ENCODE data around the gene LCN6.
"Not testable (repeated sequence)": the region's sequence is repeated elsewhere in the genome, so short reads cannot be mapped to it uniquely, and the experiment has no call there.

LCN6 gene

DNA sequence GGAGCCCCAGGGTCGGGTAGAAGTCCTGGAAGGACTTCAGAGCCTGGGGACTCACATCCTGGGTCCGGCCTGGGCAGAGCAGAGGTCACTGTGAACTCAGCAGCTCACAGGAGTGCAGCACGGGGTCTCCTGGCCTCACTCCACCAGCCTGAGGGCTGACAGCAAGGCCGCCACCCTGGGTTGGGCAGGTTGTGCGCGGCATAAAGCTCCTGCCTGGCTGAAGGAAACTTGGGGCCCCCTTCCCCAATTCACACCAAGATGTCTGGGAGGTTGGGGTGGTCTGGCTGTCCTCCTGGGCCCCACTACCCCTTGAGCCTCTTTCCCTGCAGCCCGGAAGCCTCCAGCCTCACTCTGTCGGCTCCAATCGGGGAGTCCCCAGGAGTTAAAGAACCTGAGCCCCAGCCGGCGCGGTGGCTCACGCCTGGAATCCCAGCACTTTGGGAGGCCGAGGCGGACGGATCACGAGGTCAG is 13.9 kb upstream of the LCN6 start:
- in situ Hi-C loops (cut with MboI; ENCODE audit: low sequenced_read_pairs) = no loop called here

DNA sequence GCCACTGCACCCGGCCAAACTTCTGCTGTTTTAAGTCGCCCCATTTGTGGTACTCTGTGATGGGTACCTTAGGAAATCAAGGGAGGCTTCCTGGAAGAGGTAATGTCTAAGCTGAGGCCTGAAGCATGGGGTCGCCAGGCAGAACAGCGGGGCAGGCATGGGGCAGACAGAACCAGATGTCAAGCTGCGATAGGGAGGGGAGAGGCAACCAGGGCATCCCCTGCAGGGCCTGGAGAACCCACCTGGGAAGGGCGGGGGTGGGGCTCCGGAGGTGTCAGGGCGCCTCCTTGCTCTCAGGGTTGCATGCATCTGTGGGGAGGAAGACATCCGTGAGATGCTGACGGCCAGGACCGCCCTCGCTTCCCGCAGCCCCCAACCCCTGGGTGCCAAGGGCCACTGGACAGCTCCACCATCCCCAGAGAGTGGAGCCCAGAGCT is 13.2 kb upstream of the LCN6 start:
- in situ Hi-C loops (cut with MboI; ENCODE audit: low sequenced_read_pairs) = no loop called here

- in situ Hi-C loops (cut with MboI; ENCODE audit: low sequenced_read_pairs) = not testable (repeated sequence)
These were observed 12.7 kb upstream of the LCN6 start for GRCh38 chr9:136760834-136761544.

GRCh38 chr9:136760424-136760823 is 12.1 kb upstream of the LCN6 start:
- in situ Hi-C loops (cut with MboI; ENCODE audit: low sequenced_read_pairs) = no loop called here

GRCh38 chr9:136759436-136760325 is 11.4 kb upstream of the LCN6 start:
- in situ Hi-C loops (cut with MboI; ENCODE audit: low sequenced_read_pairs) = no loop called here

- in situ Hi-C loops (cut with MboI; ENCODE audit: low sequenced_read_pairs) = no loop called here
These were observed 10.7 kb upstream of the LCN6 start for GRCh38 chr9:136759001-136759400.

GRCh38 chr9:136757751-136758140 is 9.4 kb upstream of the LCN6 start:
- in situ Hi-C loops (cut with MboI; ENCODE audit: low sequenced_read_pairs) = no loop called here

DNA sequence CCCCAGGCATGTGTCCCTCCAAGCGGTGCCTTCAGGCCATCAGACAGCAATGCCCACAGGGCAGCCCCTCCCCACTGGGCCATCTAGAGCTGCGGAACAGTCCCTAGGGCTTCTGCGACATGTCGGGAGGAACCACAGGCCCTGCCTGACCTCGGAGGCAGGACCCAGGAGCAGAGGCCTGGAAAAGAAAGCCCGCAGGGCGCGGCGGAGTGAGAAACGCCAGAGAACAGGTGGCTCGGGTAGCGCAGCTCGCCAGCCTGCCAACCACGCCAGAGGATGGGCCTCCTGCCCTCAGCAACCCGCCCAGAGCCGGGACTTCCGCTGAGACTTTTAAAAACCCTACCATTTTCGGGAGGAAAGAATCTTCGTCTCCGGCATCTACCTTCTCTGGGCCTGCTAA is 9.0 kb upstream of the LCN6 start:
- in situ Hi-C loops (cut with MboI; ENCODE audit: low sequenced_read_pairs) = no loop called here

DNA sequence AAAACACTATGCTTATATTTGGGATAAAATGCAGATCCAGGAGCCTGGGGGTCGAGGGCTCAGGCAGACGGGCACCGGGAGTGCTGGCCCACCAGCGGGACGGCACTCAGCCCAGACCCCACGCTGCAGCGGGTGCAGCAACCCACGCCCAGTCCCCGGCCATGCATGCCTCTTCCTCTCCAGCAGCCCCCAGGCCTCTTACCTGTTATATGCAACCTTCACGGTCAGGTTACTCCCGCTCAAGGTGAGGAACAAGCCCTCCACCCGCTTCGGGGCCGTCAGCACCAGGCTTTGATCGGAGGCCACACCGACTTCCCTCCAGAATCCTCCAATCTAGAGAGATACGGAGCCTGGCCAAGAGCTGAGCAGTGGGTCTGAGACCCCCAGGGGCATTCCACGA is 8.5 kb upstream of the LCN6 start:
- in situ Hi-C loops (cut with MboI; ENCODE audit: low sequenced_read_pairs) = no loop called here

GRCh38 chr9:136756134-136756438 is 7.8 kb upstream of the LCN6 start:
- in situ Hi-C loops (cut with MboI; ENCODE audit: low sequenced_read_pairs) = no loop called here

- in situ Hi-C loops (cut with MboI; ENCODE audit: low sequenced_read_pairs) = not testable (repeated sequence)
These were observed 7.2 kb upstream of the LCN6 start for GRCh38 chr9:136755302-136756133.

DNA sequence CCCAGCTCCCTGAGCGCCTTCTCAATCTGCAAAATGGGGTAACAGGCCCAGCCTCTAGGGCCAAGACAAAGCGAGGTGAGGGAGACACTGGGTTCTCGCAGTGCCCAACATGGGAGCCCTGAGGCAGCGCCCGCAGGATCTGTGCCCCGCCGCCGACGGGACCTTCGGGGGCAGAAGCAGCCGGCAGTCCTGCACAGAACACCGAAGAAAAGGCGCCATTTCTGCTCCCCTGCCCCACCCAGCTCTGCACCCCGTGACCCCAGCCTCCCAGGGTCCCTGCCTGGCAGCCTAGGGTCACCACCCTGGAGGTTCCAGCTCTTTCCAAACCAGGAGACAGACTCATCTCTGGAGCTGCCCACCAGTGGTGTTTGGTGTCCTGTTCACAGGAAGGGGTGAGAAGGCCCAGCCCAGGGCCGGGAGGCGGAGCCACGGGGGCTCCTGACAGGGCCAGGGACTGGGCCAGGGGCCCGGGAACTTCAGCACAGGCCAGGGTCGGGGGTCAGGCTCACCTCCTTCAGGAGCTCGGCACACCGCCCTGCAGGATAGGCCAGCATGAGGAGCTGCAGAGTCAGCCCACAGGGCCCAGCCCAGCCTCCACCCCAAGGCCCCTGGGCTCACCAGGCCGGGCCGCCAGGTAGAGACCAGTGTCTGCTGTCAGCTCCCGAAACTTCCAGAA is 6.4 kb upstream of the LCN6 start:
- in situ Hi-C loops (cut with MboI; ENCODE audit: low sequenced_read_pairs) = no loop called here

- in situ Hi-C loops (cut with MboI; ENCODE audit: low sequenced_read_pairs) = no loop called here
These were observed 5.8 kb upstream of the LCN6 start for GRCh38 chr9:136754059-136754572.

- in situ Hi-C loops (cut with MboI; ENCODE audit: low sequenced_read_pairs) = no loop called here
These were observed 5.2 kb upstream of the LCN6 start for GRCh38 chr9:136753371-136754058.

- in situ Hi-C loops (cut with MboI; ENCODE audit: low sequenced_read_pairs) = no loop called here
These were observed 3.5 kb upstream of the LCN6 start for GRCh38 chr9:136751814-136752213.

DNA sequence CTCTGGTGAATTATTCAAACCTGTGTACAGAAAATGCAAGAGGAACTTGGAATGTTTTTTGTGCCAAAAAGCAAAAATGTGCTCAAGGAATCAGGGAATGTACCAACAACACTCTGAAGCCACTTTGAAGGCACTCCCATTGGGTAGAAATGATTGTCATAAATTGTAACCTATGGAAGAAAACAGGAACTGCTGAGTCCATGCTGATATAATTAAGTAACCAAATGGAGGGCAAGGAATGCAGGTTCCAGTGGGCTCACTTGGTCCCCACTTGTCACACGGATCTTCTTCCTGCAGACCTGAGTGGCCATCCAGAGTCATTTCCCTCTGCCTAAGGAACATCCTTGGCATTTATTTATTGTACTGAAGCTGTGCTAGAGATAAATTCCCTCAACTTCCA is 2.9 kb upstream of the LCN6 start:
- in situ Hi-C loops (cut with MboI; ENCODE audit: low sequenced_read_pairs) = no loop called here

DNA sequence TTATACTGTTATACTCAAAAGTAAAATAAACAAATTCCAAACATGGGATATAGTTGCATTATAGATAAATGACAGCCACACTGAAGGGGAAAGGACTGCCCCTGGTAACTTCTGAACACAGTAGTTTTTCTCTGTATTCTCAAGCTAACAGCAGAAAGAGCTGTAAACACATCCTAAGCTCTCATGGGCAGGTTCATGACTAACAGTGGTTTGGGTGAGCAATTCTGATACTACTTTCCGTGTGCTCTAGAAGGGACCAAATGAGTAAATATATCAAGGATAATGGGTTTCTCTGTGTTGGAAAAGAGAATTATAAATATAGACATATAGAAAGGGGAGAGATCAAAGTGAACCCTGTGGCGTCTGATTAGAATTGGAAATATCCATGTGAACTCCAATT is 2.2 kb upstream of the LCN6 start:
- in situ Hi-C loops (cut with MboI; ENCODE audit: low sequenced_read_pairs) = no loop called here

DNA sequence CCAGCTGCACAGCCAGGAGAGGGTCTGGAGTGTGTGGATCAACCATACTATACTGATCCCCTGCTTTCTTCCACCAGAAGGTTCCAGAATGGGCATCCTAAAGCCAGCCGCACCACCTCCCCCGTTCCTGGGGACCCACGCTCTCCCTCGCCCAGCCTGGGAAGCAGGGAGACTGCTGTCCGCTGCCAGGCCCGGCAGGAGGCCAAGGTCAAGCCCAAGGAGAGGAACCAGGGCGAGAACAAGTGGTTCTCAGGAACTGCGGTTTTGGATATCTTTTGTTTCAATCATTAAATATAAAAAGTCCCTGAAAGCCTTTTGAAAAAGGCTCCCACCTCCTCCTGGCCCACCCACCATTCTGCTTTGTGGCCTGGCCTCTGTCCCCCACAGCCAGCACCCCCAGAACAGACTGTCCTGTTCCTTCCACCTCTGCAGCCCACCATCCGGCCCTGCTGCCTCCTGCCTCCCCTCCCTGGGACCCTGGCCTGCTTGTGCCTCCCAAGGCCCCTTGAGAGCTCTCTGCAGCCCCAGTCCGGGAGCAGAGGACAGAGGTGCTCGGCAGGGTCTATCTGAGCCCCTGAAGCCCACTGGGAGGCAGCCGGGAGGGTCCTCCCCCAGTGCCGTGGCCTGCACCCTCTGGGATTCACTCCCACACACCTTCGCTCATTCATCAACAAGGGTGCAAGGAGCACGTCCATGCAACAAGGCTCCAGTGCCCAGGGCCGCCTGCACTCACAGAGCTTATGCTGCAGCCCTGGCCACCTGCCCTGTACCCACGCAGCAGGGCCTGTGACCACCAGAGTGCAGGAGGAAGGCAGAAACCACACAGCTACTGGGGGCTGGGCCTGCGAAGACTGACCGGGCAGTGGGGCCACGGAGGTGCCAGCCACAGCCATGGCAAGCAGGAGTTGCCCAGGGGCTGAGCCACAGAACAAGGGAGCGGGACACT is 614 bp upstream of the LCN6 start:
- in situ Hi-C loops (cut with MboI; ENCODE audit: low sequenced_read_pairs) = no loop called here
